ENCODE measurements around the gene PIP4K2A.

DNA sequence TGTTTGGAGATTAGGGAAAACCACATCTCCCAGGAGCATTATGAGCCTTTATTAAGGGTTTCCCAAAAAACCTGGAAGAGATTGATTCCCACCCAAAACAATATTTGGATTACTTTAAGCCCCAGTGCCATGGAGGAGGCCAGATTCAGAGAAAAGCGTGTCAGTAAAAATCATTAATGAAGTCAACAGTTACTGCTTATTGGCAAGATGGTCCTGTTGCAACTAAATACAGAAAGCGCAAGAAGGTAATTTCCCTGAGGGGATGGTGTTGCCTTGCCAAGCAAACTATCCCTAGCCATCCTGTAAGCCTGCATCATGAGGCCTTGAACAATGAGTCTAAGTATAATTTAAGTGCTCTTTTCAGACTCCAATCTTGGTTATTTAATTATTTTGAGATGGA, 212.5 kb downstream of the PIP4K2A start:
- TF ChIP-seq, protein P1, sequence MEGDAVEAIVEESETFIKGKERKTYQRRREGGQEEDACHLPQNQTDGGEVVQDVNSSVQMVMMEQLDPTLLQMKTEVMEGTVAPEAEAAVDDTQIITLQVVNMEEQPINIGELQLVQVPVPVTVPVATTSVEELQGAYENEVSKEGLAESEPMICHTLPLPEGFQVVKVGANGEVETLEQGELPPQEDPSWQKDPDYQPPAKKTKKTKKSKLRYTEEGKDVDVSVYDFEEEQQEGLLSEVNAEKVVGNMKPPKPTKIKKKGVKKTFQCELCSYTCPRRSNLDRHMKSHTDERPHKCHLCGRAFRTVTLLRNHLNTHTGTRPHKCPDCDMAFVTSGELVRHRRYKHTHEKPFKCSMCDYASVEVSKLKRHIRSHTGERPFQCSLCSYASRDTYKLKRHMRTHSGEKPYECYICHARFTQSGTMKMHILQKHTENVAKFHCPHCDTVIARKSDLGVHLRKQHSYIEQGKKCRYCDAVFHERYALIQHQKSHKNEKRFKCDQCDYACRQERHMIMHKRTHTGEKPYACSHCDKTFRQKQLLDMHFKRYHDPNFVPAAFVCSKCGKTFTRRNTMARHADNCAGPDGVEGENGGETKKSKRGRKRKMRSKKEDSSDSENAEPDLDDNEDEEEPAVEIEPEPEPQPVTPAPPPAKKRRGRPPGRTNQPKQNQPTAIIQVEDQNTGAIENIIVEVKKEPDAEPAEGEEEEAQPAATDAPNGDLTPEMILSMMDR (IDR thresholded peaks at IDR 0.05), result no peak
- TF ChIP-seq POLR2A (IDR thresholded peaks at IDR 0.05), result no peak

All from body of pancreas (tissue), 4 donors.